AG04449 (cell line): ENCODE data around the gene SLC37A3.

Experiments used
- CTCF ChIA-PET: fragments of 350-600 bp; formaldehyde crosslinking; extraction: SDS; loops from one replicate; lab custom pipeline; 2021; ENCODE audit warnings: antibody characterized with exemption; lab: Yijun Ruan, JAX
- POLR2A ChIA-PET: fragments of 400-600, 350-600 bp; formaldehyde crosslinking; extraction: SDS; loops from one replicate; lab custom pipeline; 2020; ENCODE audit warnings: antibody characterized with exemption, inconsistent platforms; lab: Yijun Ruan, JAX
- DNase-seq: peaks from one replicate; pipeline ENCODE4 v3.0.0-alpha.2; 2010; ENCODE audit warnings: low read depth, low spot score
- H3K4me3 ChIP-seq: 2 replicates; pipeline ENCODE4 v1.5.1; 2011; ENCODE audit warnings: low read depth, mild to moderate bottlenecking, control low read depth, low read length
- TF ChIP-seq, protein P1 (sequence below): IDR thresholded peaks from one replicate; pipeline ENCODE4 v1.5.1; 2011; ENCODE audit warnings: mild to moderate bottlenecking, moderate library complexity, low read length, control low read depth, inconsistent platforms; ENCODE audit not compliant: insufficient read depth; ENCODE audit errors: missing control alignments

The SLC37A3 gene

DNA sequence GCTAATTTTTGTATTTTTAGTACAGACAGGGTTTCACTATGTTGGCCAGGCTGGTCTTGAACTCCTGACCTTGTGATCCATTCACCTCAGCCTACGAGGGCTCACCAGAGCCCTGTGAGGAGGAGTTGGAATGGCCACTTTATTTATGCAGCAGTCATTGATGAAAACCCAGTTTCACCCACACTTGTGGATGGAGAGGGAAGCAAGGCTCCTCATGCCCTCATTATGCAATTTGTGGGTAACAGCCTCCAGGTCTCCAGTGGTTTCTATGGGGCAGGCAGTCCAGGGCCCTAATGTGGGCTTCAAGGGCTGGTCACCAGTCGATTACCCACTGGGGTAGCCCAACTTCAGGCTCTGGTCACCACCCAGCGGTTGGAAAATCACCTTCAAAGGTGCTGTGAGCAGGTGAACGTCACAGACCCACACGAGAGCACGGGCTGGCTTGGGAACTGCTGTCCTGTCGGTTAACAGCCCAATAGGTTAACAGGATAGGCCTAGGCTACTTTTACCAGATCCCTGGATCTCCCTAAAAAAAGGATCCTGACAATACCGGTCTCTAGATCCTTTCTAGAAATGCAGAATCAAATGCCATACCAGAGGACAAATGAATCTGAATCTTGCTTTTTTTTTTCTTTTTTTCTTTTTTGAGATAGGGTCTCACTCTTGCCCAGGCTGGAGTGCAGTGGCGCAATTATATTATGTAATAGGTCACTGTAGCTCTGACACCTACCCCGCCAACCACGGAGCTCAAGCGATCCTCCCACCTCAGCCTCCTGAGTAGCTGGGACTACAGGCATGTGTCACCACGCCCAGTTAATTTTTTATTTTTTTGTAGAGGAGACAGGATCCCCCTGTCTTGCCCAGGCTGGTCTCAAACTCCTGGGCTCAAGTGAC, 97.8 kb downstream of the SLC37A3 start:
- CTCF ChIA-PET, result no interaction called here
- no peak overlapping the region for H3K4me3 ChIP-seq
- DNase-seq, result no peak
- TF ChIP-seq, protein P1, sequence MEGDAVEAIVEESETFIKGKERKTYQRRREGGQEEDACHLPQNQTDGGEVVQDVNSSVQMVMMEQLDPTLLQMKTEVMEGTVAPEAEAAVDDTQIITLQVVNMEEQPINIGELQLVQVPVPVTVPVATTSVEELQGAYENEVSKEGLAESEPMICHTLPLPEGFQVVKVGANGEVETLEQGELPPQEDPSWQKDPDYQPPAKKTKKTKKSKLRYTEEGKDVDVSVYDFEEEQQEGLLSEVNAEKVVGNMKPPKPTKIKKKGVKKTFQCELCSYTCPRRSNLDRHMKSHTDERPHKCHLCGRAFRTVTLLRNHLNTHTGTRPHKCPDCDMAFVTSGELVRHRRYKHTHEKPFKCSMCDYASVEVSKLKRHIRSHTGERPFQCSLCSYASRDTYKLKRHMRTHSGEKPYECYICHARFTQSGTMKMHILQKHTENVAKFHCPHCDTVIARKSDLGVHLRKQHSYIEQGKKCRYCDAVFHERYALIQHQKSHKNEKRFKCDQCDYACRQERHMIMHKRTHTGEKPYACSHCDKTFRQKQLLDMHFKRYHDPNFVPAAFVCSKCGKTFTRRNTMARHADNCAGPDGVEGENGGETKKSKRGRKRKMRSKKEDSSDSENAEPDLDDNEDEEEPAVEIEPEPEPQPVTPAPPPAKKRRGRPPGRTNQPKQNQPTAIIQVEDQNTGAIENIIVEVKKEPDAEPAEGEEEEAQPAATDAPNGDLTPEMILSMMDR, result no peak
- POLR2A ChIA-PET, result no interaction called here

DNA sequence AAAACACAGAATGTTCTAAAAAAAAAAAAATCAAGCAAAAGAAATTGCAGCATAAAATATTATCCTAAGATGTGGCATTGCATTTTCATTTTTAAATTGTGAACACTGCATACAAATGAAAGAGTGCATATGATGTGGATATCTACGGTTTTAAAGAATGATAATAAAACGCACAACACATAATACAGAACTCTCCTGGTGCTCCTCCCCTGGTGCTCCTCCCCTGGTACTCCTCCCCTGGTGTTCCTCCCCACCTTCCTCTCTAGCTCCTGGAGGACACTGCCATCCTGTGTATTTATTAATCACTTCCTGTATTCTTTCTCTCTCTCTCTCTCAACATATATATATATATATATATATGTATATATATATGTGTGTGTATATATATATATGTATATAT, 100.1 kb downstream of the SLC37A3 start:
- no peak overlapping the region for H3K4me3 ChIP-seq
- no peak for DNase-seq
- TF ChIP-seq, protein P1, result no peak
- POLR2A ChIA-PET, result no interaction called here
- CTCF ChIA-PET, result no interaction called here

DNA sequence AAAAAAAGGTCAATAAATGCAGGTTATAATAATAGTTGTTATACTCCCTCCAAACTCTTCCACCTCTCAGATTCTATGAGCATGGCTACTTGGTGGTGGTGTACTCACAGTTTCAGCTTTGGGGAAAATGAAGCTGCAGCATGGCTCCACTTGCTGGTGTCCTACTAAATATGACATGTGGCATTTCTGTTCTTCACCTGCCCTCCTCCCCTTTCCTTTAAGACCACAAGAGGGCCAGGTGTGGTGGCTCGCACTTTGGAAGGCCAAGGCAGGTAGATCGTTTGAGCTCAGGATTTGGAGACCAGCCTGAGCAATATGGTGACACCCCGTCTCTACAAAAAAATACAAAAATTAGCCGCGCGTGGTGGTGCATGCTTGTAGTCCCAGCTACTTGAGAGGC, 101.1 kb downstream of the SLC37A3 start:
- ChIA-PET POLR2A (no interaction called here), CTCF (no interaction called here)
- TF ChIP-seq, protein P1, result no peak
- no peak overlapping the region for H3K4me3 ChIP-seq
- DNase-seq, result no peak

DNA sequence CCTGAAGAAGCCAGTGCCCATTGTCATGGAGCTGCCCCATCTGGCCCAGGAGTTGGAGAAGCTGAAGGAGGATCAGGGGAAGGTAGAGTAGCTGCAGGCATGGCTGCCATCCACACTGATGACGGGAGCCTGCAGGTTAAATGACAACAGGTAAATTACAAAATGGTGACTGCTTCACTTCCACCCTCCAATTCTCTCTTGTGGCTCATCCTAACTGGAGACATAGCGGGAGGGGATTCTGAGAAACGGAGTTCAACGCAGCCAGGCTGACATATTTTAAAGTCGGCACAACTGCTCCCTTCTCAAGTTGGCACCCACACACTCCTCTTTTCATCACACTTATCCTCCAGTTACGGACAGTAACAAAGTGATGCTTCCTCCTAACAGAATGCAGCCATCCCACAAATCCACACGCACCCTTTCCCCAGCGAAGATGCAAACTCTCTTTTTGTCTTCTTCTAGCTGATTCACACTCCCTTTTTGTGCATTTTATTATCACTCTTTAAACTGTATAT, 103.0 kb downstream of the SLC37A3 start:
- DNase-seq, result no peak
- POLR2A ChIA-PET, result no interaction called here
- TF ChIP-seq, protein P1, result no peak
- H3K4me3 ChIP-seq, result no peak overlapping the region
- CTCF ChIA-PET, result no interaction called here

DNA sequence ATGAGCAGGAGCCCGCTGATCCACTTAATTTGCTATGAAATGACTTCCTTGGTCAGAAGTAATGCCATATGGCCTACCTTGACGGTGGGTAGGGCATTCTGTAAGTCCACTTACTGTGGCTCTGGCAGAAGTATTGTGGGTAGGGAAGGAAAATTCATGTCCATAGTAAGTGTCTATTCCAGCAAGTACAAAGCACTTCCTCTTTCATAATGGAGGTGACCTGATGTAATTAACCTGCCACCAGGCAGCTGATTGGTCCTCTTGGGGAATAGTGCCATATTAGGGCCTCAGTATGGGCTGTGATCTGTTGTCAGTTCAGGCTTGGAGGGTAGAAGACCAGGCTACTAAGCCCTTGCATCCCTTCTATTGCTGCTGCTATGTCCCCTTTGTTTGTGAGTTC, 103.9 kb downstream of the SLC37A3 start:
- CTCF ChIA-PET, result no interaction called here
- DNase-seq, result no peak
- no peak overlapping the region for H3K4me3 ChIP-seq
- POLR2A ChIA-PET, result no interaction called here
- TF ChIP-seq, protein P1, result no peak

DNA sequence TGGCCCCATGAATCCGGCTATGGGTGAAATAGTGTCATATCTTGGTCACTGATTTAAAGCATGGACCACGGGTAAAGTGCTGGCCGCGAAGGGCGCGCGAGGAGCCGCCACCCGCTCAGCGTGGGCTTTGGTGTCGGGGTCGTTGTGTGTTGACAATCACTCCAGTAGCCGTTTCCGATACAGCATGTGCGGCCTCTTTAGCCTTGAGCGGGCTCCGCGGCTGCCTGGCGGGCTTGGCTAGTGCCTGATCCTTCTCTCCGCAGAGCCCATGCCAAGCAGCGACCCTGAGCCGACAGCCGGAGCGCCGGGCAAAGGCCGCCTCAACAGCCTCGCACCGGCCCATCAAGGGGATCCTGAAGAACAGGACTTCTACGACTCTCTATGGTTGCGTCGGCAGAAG, 105.9 kb downstream of the SLC37A3 start:
- CTCF ChIA-PET, result no interaction called here

More for the DNA sequence above, 105.9 kb downstream of the SLC37A3 start:
- DNase-seq, result no peak
- TF ChIP-seq, protein P1, result no peak
- no peak overlapping the region for H3K4me3 ChIP-seq
- POLR2A ChIA-PET, result no interaction called here
